HepG2 (cell line): ENCODE measurements around the gene ADAMTS17. TPM values are rescaled to one million over a fixed set of nuclear protein-coding genes. Genes with fewer than 3 reads are reported as not detected.

Source experiments
- TARDBP ChIP-seq: sonication (generic); formaldehyde crosslinking; IDR thresholded peaks from 2 replicates; pipeline ENCODE4 v1.8.0; 2022; ENCODE audit warnings: mild to moderate bottlenecking, missing genetic modification reagents
- polyA plus RNA-seq, 8 experiments: library from polyadenylated mRNA; depleted of rRNA in 3 of 8; stranded (reverse) in 7 of 8; unstranded in 1 of 8; fragments of >200 nt; fragmentation: Illumina TruSeq in 4 of 8; extraction: Trizol in 4 of 8; gene quantifications; 2 replicates each; pipeline versions ENCODE4 v1.2.1 to v1.2.3, GENCODE V29; 2011 to 2016; ENCODE audit warnings: low read depth in 4 of 8, missing spikeins in 1 of 8, mixed read lengths in 1 of 8; ENCODE audit not compliant: insufficient read depth in 1 of 8
- total RNA-seq, 5 experiments: library from RNA; depleted of rRNA; stranded (reverse); fragments of >200 nt; fragmentation: Illumina TruSeq; extraction: Trizol; gene quantifications; 2 replicates each; pipeline ENCODE4 v1.2.3, GENCODE V29; 2016; ENCODE audit warnings: low read depth in 1 of 5
- TF ChIP-seq, protein P1 (sequence below): sonication (generic); formaldehyde crosslinking; IDR thresholded peaks from 2 replicates; pipeline ENCODE4 v1.5.0; 2020; ENCODE audit warnings: mild to moderate bottlenecking, missing genetic modification reagents, borderline replicate concordance
- TF ChIP-seq, protein P2 (sequence below): sonication (generic); formaldehyde crosslinking; IDR thresholded peaks from 2 replicates; pipeline ENCODE4 v1.5.0; 2020; ENCODE audit warnings: missing genetic modification reagents
- TF ChIP-seq, protein P3 (sequence below): sonication (generic); formaldehyde crosslinking; IDR thresholded peaks from 2 replicates; pipeline ENCODE4 v1.8.0; 2022; ENCODE audit warnings: mild to moderate bottlenecking, missing genetic modification reagents, moderate library complexity
- TF ChIP-seq, protein P4 (sequence below): sonication (generic); formaldehyde crosslinking; IDR thresholded peaks from 2 replicates; pipeline ENCODE4 v1.8.0; 2022; ENCODE audit warnings: missing genetic modification reagents, low read depth, mild to moderate bottlenecking, borderline replicate concordance

Gene ADAMTS17
- total and polyA plus RNA-seq, 2 of the 13 experiments (the other 11 are each of a cell fraction or from before 2014, with no cell fraction given) = 0.02 to 0.04 TPM

DNA sequence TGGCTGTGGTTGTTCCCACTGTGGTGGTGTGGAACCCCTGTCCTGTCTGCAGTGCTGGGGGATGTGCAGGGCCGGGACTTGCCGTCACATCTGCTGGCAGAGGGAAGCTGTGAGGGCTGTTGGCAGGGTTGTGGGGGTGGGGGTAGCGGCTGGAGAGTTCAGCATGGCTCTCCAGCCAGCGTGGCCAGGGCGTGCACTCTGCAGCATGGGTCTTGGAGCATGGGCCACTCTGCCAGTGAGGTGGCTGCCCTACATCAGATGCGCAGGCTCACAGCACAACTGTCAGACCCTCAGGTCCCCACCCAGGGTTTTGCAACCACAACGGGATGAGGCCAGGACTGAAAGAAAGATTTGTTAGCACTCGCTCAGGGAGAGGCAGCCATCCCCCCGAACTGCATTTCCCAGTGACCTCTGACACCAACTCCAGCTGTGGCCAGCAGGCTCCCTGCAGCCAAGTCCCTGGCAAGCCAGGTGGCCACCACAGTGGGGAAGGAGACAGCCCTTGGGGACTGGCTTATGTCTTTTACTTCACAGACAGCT is 370.8 kb downstream of the ADAMTS17 start (continued):
- TF ChIP-seq, protein P1, sequence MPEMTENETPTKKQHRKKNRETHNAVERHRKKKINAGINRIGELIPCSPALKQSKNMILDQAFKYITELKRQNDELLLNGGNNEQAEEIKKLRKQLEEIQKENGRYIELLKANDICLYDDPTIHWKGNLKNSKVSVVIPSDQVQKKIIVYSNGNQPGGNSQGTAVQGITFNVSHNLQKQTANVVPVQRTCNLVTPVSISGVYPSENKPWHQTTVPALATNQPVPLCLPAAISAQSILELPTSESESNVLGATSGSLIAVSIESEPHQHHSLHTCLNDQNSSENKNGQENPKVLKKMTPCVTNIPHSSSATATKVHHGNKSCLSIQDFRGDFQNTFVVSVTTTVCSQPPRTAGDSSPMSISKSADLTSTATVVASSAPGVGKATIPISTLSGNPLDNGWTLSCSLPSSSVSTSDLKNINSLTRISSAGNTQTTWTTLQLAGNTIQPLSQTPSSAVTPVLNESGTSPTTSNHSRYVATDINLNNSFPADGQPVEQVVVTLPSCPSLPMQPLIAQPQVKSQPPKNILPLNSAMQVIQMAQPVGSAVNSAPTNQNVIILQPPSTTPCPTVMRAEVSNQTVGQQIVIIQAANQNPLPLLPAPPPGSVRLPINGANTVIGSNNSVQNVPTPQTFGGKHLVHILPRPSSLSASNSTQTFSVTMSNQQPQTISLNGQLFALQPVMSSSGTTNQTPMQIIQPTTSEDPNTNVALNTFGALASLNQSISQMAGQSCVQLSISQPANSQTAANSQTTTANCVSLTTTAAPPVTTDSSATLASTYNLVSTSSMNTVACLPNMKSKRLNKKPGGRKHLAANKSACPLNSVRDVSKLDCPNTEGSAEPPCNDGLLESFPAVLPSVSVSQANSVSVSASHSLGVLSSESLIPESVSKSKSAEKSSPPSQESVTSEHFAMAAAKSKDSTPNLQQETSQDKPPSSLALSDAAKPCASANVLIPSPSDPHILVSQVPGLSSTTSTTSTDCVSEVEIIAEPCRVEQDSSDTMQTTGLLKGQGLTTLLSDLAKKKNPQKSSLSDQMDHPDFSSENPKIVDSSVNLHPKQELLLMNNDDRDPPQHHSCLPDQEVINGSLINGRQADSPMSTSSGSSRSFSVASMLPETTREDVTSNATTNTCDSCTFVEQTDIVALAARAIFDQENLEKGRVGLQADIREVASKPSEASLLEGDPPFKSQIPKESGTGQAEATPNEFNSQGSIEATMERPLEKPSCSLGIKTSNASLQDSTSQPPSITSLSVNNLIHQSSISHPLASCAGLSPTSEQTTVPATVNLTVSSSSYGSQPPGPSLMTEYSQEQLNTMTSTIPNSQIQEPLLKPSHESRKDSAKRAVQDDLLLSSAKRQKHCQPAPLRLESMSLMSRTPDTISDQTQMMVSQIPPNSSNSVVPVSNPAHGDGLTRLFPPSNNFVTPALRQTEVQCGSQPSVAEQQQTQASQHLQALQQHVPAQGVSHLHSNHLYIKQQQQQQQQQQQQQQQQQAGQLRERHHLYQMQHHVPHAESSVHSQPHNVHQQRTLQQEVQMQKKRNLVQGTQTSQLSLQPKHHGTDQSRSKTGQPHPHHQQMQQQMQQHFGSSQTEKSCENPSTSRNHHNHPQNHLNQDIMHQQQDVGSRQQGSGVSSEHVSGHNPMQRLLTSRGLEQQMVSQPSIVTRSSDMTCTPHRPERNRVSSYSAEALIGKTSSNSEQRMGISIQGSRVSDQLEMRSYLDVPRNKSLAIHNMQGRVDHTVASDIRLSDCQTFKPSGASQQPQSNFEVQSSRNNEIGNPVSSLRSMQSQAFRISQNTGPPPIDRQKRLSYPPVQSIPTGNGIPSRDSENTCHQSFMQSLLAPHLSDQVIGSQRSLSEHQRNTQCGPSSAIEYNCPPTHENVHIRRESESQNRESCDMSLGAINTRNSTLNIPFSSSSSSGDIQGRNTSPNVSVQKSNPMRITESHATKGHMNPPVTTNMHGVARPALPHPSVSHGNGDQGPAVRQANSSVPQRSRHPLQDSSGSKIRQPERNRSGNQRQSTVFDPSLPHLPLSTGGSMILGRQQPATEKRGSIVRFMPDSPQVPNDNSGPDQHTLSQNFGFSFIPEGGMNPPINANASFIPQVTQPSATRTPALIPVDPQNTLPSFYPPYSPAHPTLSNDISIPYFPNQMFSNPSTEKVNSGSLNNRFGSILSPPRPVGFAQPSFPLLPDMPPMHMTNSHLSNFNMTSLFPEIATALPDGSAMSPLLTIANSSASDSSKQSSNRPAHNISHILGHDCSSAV (CRISPR knock-in tag) = no peak
- TF ChIP-seq, protein P2, sequence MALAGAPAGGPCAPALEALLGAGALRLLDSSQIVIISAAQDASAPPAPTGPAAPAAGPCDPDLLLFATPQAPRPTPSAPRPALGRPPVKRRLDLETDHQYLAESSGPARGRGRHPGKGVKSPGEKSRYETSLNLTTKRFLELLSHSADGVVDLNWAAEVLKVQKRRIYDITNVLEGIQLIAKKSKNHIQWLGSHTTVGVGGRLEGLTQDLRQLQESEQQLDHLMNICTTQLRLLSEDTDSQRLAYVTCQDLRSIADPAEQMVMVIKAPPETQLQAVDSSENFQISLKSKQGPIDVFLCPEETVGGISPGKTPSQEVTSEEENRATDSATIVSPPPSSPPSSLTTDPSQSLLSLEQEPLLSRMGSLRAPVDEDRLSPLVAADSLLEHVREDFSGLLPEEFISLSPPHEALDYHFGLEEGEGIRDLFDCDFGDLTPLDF = no peak
- TF ChIP-seq TARDBP (CRISPR knock-in tag) = no peak
- TF ChIP-seq, protein P3, sequence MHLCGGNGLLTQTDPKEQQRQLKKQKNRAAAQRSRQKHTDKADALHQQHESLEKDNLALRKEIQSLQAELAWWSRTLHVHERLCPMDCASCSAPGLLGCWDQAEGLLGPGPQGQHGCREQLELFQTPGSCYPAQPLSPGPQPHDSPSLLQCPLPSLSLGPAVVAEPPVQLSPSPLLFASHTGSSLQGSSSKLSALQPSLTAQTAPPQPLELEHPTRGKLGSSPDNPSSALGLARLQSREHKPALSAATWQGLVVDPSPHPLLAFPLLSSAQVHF (CRISPR knock-in tag) = no peak
- TF ChIP-seq, protein P4, sequence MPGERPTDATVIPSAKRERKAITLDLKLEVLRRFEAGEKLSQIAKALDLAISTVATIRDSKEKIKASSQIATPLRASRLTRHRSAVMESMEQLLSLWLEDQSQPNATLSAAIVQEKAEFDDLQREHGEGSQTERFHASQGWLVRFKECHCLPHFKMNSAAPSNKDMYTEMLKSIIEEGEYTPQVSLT = no peak
